GM19372 (cell line): Measurements from ENCODE around the gene SH3BP1.
"Not testable (repeated sequence)": the region's sequence is repeated elsewhere in the genome, so short reads cannot be mapped to it uniquely, and the experiment has no call there.

Experiments
- ATAC-seq: cut with Tn5 transposase; IDR thresholded peaks from one replicate; pipeline ENCODE4 v1.9.1; 2021; ENCODE audit warnings: mild to moderate bottlenecking, low read depth, moderate library complexity; ENCODE audit not compliant: unreplicated experiment

SH3BP1 gene

DNA sequence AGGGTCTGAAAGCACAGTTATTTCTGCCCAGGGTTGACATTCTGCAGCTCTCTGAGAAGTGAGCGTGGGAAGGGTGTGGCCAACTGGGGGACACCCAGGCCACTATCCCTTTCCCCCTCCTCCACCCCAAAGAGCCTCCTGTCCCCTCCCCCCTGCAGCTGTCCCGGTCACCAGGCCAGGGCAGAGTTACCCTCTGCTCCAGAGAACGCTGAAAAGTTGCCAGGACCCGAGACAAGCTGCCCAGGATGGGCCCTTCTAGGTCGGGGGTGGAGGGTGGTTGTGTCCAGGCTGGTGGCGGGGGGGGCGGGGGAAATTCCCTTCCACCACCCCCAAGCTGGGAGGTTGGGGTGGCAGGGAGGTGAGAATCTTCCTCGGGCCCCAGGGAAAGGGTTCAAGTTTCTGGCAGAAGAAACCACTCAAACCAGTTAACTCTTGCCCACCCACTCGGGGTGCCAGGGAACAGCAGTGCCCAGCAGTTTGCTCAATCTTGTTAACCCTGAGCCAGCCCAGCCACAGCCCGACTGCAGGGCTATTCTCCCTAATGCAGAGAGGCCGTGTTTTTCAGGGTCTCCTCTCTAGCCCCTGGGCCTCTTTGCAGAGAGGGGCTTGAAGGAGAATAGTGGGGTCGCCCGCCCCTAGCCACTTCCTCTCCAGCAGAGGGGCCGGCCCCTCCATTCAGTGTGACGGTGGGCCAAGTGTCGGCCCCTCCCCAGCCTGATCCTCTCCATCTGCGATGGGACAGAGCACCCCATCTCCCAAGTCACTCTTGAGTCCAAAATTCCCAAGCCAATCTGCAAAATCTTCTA, 36.7 kb downstream of the SH3BP1 start:
- ATAC-seq, result no peak

- peak; percentile 51 for ATAC-seq
These were observed 37.4 kb downstream of the SH3BP1 start for GRCh38 chr22:37676736-37677492.

DNA sequence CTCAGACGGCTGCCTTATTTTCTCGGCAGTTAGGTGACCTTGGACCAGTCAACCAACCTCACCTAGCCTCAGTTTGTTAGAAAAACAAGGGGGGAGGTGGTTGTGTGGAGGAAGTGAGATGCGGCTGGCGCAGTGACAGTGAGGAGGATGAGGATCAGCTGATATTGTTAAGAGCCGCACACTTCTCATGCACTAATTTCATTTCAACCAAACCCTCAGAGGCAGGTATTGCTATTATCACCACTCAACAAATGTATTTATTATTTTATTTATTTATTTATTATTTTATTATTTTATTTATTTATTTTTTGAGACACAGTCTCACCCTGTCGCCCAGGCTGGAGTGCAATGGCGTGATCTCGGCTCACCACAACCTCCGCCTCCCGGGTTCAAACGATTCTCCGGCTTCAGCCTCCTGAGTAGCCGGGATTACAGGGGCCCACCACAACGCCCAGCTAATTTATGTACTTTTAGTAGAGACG, 38.1 kb downstream of the SH3BP1 start:
- ATAC-seq, result peak; percentile 18

DNA sequence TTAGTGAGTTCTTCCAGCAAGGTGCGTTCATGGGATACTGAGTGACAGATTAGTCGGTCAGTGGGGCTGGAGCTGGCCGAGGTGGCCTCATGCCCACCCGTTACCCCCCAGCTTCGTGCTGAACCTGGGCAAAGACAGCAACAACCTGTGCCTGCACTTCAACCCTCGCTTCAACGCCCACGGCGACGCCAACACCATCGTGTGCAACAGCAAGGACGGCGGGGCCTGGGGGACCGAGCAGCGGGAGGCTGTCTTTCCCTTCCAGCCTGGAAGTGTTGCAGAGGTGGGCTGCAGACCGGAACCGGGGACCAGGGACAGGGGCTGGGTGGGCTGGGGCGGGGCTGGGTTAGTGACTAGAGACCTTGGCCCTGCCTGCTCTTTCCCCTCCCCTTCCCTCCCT, 38.9 kb downstream of the SH3BP1 start:
- no peak for ATAC-seq

GRCh38 chr22:37679670-37680069, 40.2 kb downstream of the SH3BP1 start:
- no peak for ATAC-seq

GRCh38 chr22:37680191-37680851, 40.9 kb downstream of the SH3BP1 start:
- ATAC-seq, result no peak

DNA sequence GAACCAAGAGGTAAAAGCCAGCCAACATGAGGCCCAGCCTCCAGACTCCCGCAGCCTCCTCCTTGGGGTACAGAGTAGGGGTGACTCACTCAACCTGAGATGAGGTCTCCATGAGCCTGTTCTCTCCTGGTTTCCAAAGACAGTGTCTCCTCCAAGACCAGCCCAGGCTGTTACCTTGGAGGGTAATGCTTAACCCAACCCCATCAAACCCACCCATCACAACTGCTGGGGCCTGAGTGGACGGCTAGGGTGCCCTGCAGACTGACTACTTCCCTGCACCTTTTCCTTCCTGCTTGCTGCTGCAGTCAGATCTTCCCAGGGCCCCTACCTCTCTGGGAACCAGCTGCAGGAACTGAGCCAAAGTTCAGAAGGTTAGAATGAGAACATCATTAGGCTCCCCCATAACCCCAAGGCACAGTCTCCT, 41.5 kb downstream of the SH3BP1 start:
- ATAC-seq, result no peak

DNA sequence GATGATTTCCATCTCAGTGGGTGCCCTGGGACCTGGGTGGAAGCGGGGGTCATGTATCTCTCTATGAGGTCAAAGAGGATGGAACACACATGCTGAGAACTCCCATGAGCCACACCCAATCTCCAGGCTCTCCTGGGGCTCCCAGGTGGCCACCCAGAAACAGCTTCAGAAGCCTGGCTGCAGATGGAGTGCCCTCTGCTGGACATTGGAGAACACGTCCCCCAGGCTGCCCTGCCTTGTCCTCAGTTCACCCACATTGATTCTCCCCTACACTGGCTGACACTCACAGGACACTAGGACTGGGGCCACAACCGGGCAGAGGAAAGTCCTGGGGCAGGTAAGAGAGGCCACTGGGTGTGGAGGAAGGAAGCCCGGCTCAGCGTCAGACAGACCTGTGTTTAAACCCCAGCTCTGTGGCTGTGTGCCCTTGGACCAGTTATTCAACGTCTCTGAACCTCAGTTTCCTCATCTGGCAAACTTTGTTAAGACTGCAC, 42.1 kb downstream of the SH3BP1 start:
- no peak for ATAC-seq

GRCh38 chr22:37684803-37685615, 45.5 kb downstream of the SH3BP1 start:
- ATAC-seq, result no peak

DNA sequence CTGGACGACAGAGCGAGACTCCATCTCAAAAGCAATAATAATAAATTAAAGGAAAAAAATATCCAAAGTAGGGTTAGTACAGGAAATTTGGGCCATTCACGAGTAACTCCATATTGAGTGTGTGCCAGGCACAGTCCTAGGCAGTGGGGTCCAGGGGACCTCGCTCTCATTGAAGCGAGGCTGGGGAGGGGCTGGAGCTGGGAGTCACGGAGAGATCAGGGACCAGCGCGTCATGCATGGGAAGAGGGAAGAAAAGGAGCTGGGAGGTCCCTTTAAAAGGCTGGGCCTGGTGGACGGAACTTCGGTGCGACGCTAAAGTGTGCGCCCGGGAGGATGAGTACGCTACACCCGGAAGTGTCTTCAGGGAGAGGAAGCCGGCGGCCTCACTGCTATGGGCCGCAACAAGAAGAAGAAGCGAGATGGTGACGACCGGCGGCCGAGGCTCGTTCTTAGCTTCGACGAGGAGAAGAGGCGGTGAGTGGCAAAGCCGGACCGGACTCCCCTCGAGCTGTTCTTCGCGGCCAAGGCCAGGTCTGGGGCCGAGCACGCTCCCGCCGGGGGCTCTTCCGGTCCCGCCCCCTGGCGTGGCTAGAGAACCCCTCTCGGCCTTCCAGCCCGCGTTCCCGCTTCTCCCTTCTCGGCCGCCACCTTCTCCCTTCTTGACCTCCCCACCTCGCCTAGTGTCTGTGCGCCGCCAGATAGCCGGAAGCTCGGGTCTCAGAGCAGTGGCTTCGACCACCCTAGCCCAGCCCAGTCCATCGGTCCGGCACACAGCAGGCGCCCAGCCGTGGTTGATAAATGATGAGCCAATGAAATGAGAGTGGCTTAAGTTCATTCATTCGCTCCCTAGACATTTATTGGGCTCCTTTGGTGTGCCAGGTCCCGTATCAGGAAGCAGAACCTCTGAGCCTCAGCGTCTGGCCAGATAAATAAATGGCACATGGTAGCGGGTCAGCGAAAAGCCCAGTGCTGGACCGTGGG, 46.8 kb downstream of the SH3BP1 start, which contains the start of gene NOL12:
Gene NOL12 (plus strand): TSS at position 342 of the 981 bp plus-strand sequence. CDS start 50 bp downstream, at position 392.
- ATAC-seq, result peak; percentile 79

DNA sequence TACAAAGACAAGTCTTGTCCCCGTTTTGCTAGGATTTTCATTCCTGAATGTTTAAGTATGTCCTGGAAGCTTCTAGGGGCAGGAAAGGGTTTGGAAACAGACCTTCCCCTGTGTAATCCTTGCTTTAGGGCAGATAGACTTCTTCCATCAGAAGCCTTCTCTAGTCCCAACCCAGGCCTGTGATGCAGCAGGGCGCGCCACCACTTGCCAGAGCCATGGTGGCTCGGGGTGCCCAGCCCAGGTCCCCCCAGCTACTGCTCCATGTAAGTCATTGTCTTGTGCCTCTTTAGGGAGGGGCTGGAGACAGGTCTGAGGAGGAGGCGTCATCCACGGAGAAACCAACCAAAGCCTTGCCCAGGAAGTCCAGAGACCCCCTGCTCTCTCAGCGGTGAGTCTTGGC, 50.9 kb downstream of the SH3BP1 start:
- ATAC-seq, result no peak

GRCh38 chr22:37690901-37691504, 51.5 kb downstream of the SH3BP1 start:
- ATAC-seq, result no peak

DNA sequence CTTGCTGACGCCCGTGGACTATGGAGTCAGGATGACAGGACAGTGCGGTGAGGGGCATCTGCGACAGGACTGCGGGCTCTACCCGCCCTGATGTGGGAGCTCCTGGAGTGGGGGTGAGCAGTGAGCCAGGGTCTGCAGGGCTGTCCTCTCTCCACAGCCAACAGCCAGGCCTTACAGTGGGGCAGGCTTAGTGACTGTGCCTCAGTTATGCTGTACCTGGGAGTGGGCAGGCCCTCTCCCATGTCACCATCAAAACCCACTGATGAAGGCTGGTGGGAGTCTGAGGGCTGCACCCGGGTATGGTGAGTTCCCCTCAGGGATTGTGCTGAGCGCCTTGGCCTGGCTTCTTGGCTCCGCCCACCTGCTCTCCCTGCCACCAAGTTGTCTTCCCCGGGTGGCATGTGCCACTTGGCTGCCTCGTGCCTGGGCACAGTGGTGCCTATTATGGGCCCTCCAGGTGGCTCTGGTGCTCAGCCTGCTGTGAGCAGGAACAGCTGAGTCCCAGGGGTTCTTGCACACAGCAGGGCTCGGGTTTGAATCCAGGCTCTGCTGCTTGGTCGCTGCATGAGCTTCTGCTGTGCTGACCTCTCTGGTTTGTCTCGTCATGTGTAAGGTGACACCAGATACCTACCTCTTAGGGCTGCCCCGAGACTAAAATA, 53.3 kb downstream of the SH3BP1 start:
- ATAC-seq, result no peak

- not testable (repeated sequence) for ATAC-seq
These were observed 54.7 kb downstream of the SH3BP1 start for GRCh38 chr22:37694131-37694530.

DNA sequence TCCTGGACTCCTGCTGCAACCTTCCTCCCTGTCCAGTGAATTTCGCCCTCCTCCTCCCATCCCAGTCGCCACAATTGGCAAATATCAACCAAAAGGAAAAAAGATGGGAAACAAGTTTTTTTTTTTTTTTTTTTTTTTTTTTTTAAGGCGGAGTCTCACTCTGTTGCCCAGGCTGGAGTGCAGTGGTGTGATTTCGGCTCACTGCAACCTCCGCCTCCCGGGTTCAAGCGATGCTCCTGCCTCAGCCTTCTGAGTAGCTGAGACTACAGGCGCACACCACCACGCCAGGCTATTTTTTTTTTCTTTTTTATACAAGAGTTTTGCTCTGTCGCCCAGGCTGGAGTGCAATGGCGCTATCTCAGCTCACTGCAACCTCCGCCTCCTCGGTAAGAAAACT, 56.8 kb downstream of the SH3BP1 start:
- ATAC-seq, result not testable (repeated sequence)

GRCh38 chr22:37696657-37697537, 57.4 kb downstream of the SH3BP1 start, which contains the start of gene TRIOBP:
TSS of gene TRIOBP (plus strand) at chr22:37697048. CDS start at chr22:37701366, 4,318 bp downstream.
- no peak for ATAC-seq

- ATAC-seq, result no peak
These were observed 58.0 kb downstream of the SH3BP1 start for GRCh38 chr22:37697538-37697835.
